Forelimb muscle (tissue), 1 donor: Measurements from ENCODE around the gene ADIPOR2. TPM values are rescaled to one million over a fixed set of nuclear protein-coding genes. Genes with fewer than 3 reads are reported as not detected.

Experiments used
- DNase-seq: peaks from one replicate; pipeline ENCODE4 v3.0.0-alpha.2; 2013; ENCODE audit warnings: low read depth
- polyA plus RNA-seq: library from polyadenylated mRNA; unstranded; fragments of 120-200 nt; gene quantifications from one replicate; pipeline ENCODE4 v1.2.1, GENCODE V29; 2013; ENCODE audit not compliant: insufficient read length

Gene ADIPOR2
- polyA plus RNA-seq, 1 donor: 24.3 TPM

DNA sequence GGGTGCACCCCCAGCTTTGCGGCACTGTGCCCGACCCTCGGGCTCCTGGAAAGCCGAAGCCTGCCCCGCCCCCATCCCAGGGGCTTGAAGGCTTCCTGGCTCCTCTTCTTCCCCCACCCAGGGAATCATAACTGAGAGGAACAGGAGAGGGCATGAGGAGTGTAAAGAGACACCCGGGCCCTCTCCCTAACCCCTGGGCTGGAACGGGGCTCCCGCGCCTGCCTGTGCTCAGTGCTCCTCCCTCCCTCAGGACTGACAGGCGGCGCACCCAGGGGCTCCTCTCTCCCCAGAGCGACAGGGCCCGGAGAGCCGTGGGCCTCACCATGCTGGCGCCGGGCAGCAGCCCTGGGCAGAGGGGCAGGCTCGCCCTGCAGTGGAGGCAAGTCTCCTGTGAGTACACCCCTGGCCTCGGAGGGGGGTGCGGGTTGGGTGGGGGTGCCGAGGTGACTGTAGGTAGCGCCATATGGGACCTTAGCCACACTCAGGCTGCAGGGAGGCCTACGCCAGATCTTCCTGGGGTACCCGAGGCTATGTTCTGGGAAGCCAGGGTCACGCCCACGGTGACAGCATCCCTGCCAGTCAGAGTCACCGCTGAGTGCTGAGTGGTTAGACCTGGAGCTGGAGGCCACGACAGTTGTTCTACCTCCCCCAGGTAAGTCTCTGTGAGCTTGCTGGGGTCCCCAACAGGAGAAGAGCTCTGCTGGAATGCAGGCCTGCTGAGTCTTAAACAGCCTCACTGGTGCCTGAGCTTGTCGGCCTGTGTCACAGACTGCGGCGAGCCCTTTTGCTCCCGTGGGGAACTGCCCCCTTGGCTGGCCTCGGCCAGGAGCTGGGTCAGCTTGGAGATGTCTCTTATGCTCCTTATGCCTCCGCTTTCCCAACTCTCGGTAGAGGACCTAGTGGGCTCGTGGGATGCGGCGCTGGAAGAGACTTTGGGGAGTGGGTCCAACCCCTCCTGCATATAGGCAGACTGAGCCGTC lies 137.2 kb downstream of the ADIPOR2 start:
- DNase-seq: no peak

DNA sequence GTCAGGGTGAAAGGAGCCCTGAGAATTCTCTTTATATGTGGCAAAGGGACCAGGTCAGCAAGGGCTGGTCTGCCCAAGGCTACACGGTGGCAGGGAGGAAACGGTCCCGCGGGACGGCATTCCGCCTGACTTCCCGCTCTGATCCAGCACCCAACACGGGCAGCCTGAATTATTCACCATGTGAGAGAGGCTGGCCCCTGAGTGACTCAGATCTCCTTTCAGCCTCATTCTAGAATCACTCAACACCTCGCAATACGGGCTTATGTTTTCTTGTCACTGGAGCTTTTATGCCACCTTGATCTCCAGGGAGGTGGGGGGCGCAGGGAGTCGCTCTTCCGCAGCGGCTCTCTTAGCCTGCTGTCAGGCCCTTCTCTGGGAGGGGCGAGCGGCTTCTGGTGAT lies 138.0 kb downstream of the ADIPOR2 start:
- DNase-seq: no peak

- DNase-seq: no peak
Measured at GRCh38 chr12:1829306-1829900, 138.5 kb downstream of the ADIPOR2 start.

DNA sequence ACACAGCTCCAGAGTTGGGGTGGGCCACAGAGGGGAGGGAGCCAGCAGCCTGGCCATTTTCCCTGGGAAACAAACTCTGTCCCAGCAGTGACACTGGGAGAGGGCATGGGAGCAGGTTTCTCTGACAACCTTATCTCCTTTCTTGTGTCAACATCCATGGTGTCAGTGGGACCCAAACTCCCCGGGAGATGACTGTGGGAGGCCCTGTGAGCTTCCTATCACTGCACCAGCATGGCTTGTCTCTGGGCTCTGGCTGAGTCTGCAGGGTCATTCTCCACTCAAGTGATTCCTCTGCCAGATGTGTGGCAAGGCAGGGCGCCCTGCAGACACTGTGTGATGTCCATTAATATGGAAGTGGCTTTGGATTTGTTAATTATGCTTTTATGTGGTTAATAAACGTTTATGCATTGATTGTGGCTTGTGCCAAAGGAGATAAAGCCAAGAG lies 139.6 kb downstream of the ADIPOR2 start:
- DNase-seq: no peak

DNA sequence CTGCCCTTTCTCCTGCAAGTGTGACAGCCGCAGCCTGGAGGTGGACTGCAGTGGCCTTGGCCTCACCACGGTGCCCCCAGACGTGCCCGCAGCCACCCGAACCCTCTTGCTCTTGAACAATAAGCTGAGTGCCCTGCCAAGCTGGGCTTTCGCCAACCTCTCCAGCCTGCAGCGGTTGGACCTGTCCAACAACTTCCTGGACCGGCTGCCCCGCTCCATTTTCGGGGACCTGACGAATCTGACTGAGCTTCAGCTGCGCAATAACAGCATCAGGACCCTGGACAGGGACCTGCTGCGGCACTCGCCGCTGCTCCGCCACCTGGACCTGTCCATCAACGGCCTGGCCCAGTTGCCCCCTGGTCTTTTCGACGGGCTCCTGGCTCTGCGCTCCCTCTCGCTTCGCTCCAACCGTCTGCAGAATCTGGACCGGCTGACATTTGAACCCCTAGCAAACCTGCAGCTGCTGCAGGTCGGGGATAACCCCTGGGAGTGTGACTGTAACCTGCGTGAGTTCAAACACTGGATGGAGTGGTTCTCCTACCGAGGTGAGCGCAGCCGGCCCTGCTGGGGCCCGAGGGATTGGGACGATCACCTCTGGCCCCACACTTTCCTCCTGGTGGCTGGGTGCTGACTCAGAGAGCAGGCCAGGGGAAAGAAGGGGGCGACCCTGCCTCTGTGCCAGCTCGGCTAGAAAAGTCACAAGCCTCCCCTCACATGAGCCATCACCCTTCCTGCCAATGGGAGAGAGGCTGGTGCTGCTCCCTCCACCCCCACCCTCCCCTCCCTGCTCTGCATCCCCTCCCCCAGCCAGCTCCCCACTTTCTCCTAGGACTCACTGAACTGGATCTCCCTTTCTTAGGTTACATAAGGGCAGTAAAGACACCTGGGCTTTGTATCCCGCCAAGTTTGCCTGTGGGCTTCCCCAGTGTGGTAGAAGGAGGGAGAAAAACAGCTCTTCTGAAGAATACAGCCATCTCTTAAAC lies 140.4 kb downstream of the ADIPOR2 start:
- DNase-seq: peak; percentile 40

DNA sequence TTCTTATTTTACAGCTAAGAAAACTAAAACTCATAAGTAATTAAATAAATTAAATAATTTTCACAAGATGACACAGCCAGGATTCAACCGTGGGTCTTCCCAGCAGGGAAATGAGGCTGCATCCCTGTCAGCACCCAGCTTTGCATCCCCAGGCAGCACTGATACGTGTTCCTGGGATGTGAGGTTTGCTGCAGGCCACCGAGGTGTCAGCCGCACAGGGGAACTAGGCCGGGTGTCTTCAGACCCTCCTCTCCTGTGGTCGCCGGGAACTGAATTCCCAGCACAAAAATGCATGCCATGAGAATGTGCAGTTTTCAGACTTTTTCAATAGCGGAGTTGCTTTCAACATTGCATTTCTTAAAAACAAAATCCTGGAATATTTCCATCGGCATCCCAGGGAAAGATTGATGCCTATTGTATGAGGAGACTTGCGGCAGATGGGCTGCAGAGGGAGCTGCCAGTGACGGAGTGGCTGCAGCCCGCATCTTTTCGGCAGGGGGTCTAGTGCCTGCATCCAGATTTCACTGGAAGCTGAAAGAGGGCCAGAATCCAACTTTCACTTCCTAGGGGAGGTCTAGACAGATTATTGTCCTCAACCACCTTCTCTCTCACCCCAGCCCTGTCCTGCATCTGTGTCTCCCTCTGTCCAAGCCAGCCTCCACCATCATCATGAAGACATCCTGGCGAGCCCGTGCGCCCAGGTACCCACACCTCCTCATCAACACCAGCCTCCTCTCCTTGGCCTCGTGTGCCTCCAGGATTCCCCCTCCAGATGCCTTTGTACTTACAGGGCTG lies 142.1 kb downstream of the ADIPOR2 start:
- no peak for DNase-seq

- DNase-seq: no peak
Measured at GRCh38 chr12:1833596-1834028, 142.7 kb downstream of the ADIPOR2 start.

DNA sequence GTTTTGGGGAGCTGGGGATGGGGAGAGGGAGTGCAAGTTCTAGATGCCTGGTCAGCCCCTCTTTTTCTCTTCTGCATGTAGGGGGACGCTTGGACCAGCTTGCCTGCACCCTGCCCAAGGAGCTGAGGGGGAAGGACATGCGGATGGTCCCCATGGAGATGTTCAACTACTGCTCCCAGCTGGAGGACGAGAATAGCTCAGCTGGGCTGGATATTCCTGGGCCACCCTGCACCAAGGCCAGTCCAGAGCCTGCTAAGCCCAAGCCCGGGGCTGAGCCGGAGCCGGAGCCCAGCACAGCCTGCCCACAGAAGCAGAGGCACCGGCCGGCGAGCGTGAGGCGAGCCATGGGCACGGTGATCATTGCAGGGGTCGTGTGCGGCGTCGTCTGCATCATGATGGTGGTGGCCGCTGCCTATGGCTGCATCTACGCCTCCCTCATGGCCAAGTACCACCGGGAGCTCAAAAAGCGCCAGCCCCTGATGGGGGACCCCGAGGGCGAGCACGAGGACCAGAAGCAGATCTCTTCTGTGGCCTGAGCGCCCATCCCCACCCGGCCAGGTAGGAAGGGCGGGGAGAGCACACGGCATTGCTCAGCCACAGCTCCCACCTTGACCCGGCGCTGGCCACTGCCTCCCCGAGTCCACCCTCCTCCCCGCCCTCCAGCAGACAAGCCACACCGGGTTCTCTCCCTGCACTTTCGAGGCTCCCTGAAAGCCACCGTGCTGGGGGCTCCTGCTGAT lies 143.5 kb downstream of the ADIPOR2 start:
- no peak for DNase-seq

DNA sequence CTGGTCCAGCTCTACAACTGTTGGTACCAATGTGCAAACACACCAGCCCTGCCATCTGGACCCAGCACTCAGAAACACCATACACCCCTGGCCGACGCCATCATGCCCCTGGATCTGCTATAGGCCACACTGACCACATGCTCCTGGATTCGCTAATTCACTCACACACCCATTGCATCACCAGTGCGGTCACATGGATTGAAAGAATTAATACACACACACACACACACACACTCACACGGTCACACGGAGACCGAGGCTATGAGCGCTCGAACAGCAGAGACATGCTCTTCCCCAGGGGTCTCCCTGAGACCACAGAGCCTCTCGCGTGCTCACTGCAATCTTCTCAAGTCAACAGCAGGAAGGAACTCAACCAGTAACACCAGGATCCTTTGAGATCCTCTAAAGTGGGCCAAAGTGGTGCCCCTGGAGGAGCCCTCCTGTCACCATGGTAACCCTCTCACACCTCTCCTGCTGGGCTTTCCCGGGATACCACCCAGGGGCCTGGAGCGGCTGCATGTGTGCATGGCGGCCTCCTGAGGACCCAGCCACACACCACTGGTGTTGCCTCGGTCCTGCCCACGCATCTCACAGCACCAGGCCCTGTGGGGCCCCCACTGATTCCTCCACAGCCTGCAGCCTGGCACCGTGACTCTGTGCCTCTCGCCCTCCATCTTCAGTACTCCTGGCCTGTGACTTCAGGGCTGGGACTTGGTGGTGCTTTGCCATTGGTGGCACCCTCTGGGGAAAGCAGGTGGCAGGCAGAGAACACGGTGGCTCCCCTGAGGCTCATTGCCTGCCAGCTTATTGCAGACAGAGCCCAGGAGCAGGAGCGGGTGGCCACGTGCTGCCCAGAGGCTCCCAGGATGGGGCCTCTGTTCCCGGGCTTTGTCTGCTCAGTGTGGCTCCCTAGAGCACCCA lies 144.6 kb downstream of the ADIPOR2 start:
- DNase-seq: no peak

GRCh38 chr12:1836241-1836803 lies 145.5 kb downstream of the ADIPOR2 start:
- no peak for DNase-seq

GRCh38 chr12:1836854-1837421 lies 146.1 kb downstream of the ADIPOR2 start:
- no peak for DNase-seq

GRCh38 chr12:1837541-1838204 lies 146.8 kb downstream of the ADIPOR2 start:
- DNase-seq: no peak

Other genes with a start within 250 kb of the ADIPOR2 start
- gene FBXL14, start 96.5 kb upstream of the ADIPOR2 start, polyA plus RNA-seq: 4.5 TPM
- 34.3 TPM for gene WNT5B, start 61.8 kb upstream of the ADIPOR2 start, polyA plus RNA-seq
- 0.81 TPM for gene LRTM2, start 129.5 kb downstream of the ADIPOR2 start, polyA plus RNA-seq
- 2.0 TPM for gene CACNA2D4, start 227.6 kb downstream of the ADIPOR2 start, polyA plus RNA-seq